Astrocyte (in vitro differentiated cells and primary cell): ENCODE results near the gene DMRTB1. TPM values are rescaled to one million over a fixed set of nuclear protein-coding genes. Genes with fewer than 3 reads are reported as not detected.

Source experiments
- DNase-seq: peaks from one replicate; pipeline ENCODE4 v3.0.0-alpha.2; 2010; ENCODE audit warnings: low read depth
- FAIRE-seq: peaks from 2 replicates; lab custom pipeline; 2011; peaks lifted over from hg19 to GRCh38; lab: Jason Lieb, UNC
- H2AFZ ChIP-seq: 2 replicates; pipeline ENCODE4 v1.6.0; 2012; ENCODE audit warnings: low read depth, low read length, inconsistent platforms
- H3K27ac ChIP-seq: 2 replicates; pipeline ENCODE4 v1.5.1; 2011; ENCODE audit warnings: low read depth, low read length, inconsistent platforms
- H3K27me3 ChIP-seq: 2 replicates; pipeline ENCODE4 v1.6.0; 2011; ENCODE audit warnings: low read length, inconsistent platforms; ENCODE audit not compliant: insufficient read depth
- H3K36me3 ChIP-seq: 2 replicates; pipeline ENCODE4 v1.5.1; 2011; ENCODE audit warnings: low read length, inconsistent platforms; ENCODE audit not compliant: insufficient read depth
- H3K4me1 ChIP-seq: 2 replicates; pipeline ENCODE4 v1.5.1; 2011; ENCODE audit warnings: low read length, inconsistent platforms; ENCODE audit not compliant: insufficient read depth
- H3K4me2 ChIP-seq: 2 replicates; pipeline ENCODE4 v1.6.0; 2012; ENCODE audit warnings: low read length, inconsistent platforms
- H3K4me3 ChIP-seq: 2 replicates; pipeline ENCODE4 v1.5.1; 2011; ENCODE audit warnings: low read depth, mild to moderate bottlenecking, low read length, inconsistent platforms; ENCODE audit not compliant: insufficient read depth
- H3K79me2 ChIP-seq: 2 replicates; pipeline ENCODE4 v1.6.0; 2012; ENCODE audit warnings: mild to moderate bottlenecking, low read length, inconsistent platforms; ENCODE audit not compliant: insufficient read depth
- H3K9ac ChIP-seq: 2 replicates; pipeline ENCODE4 v1.6.0; 2012; ENCODE audit warnings: mild to moderate bottlenecking, low read length, inconsistent platforms
- H3K9me3 ChIP-seq: 2 replicates; pipeline ENCODE4 v1.5.1; 2012; ENCODE audit warnings: low read depth, mild to moderate bottlenecking, low read length, inconsistent platforms; ENCODE audit not compliant: insufficient read depth
- H4K20me1 ChIP-seq: 2 replicates; pipeline ENCODE4 v1.6.0; 2012; ENCODE audit warnings: low read length, inconsistent platforms; ENCODE audit not compliant: insufficient read depth
- H3K27ac Mint-ChIP-seq: one replicate; pipeline ENCODE4 v1.8.0; 2021; ENCODE audit warnings: mild to moderate bottlenecking, mixed read lengths; ENCODE audit not compliant: unreplicated experiment
- H3K27me3 Mint-ChIP-seq: one replicate; pipeline ENCODE4 v1.8.0; 2021; ENCODE audit warnings: low read depth, mixed read lengths; ENCODE audit not compliant: unreplicated experiment
- H3K36me3 Mint-ChIP-seq: one replicate; pipeline ENCODE4 v1.8.0; 2021; ENCODE audit warnings: low read depth, mixed read lengths; ENCODE audit not compliant: unreplicated experiment
- H3K4me1 Mint-ChIP-seq: one replicate; pipeline ENCODE4 v1.8.0; 2021; ENCODE audit warnings: low read depth, mixed read lengths; ENCODE audit not compliant: unreplicated experiment
- H3K4me3 Mint-ChIP-seq: one replicate; pipeline ENCODE4 v1.8.0; 2021; ENCODE audit warnings: mild to moderate bottlenecking, moderate library complexity, mixed read lengths; ENCODE audit not compliant: unreplicated experiment
- H3K9me3 Mint-ChIP-seq: one replicate; pipeline ENCODE4 v1.8.0; 2021; ENCODE audit warnings: mild to moderate bottlenecking, mixed read lengths; ENCODE audit not compliant: unreplicated experiment
- CTCF ChIP-seq: IDR thresholded peaks from 2 replicates; pipeline ENCODE4 v1.5.1; 2011; ENCODE audit warnings: low read depth, mild to moderate bottlenecking, inconsistent platforms, low read length, moderate library complexity; ENCODE audit not compliant: insufficient read depth
- EZH2 ChIP-seq: IDR thresholded peaks from 2 replicates; pipeline ENCODE4 v1.6.1; 2012; ENCODE audit warnings: mild to moderate bottlenecking, low read length, inconsistent platforms; ENCODE audit not compliant: insufficient read depth
- total RNA-seq: library from RNA; stranded (reverse); gene quantifications from 2 replicates; pipeline ENCODE4 v1.2.1, GENCODE V29; 2021

DMRTB1 gene
- total RNA-seq, 1 donor from 2014 or later = not detected

GRCh38 chr1:53501065-53502005 lies 42.1 kb downstream of the DMRTB1 start:
- Histone ChIP-seq H2AFZ (no peak overlapping the region), H3K36me3 (no peaks in the 10 kb centered on the region), H3K27ac (no peak overlapping the region), H3K27me3 (peaks cover 18% of the 10 kb centered on the region), H3K4me2 (no peak overlapping the region), H4K20me1 (peaks cover 4% of the 10 kb centered on the region), H3K79me2 (no peaks in the 10 kb centered on the region), H3K4me3 (no peak overlapping the region), H3K9ac (no peak overlapping the region), H3K9me3 (no peaks in the 10 kb centered on the region), H3K4me1 (peaks cover 6% of the 10 kb centered on the region)
- no peak for DNase-seq
- Mint-ChIP-seq H3K9me3 (no peaks in the 10 kb centered on the region), H3K4me3 (no peak overlapping the region), H3K27ac (no peak overlapping the region), H3K4me1 (no peaks in the 10 kb centered on the region), H3K27me3 (peaks cover 40% of the 10 kb centered on the region), H3K36me3 (no peaks in the 10 kb centered on the region)
- FAIRE-seq = no peak
- TF ChIP-seq EZH2 (no peak), CTCF (no peak)

DNA sequence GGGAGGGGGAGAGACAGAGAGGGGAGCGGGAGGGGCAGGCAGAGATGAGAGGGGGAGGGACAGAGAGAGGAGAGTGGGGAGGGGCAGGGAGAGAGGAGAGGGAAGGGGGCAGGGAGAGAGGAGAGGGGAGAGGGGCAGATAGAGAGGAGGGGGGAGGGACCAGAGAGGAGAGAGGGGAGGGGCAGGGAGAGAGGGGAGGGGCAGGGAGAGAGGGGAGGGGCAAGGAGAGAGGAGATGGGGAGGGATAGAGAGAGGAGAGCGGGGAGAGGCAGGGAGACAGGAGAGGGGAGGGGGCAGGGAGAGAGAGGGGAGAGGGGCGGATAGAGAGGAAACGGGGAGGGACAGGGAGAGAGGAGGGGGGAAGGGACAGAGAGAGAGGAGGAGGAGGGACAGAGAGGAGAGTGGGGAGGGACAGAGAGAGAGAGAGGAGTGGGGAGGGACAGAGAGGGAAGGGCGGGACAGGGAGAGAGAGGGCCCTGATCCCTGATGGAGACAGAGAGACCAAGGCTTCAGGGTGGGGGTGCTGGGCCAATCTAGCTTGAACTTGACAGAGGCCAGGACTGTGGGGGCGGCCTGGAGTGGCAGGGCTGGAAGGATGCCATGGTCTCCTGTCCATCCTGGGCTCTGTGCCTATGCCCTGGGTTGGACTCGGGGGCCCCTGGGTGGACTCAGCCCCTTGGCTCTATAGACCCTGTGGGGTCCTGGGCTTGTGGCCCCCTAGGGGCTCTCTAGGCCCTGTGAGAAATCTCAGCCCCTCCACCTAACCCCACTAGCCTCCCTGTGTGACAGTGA lies 43.6 kb downstream of the DMRTB1 start:
- no peak for TF ChIP-seq CTCF
- Histone ChIP-seq H4K20me1 (peaks cover 5% of the 10 kb centered on the region), H2AFZ (no peak overlapping the region), H3K27ac (no peak overlapping the region), H3K27me3 (peaks cover 18% of the 10 kb centered on the region), H3K9me3 (no peaks in the 10 kb centered on the region), H3K4me1 (peaks cover 6% of the 10 kb centered on the region), H3K9ac (no peak overlapping the region), H3K36me3 (no peaks in the 10 kb centered on the region), H3K79me2 (no peaks in the 10 kb centered on the region), H3K4me2 (no peak overlapping the region), H3K4me3 (no peak overlapping the region)
- Mint-ChIP-seq H3K36me3 (no peaks in the 10 kb centered on the region), H3K27me3 (peaks cover 39% of the 10 kb centered on the region), H3K4me3 (no peak overlapping the region), H3K27ac (no peak overlapping the region), H3K9me3 (no peaks in the 10 kb centered on the region), H3K4me1 (peaks cover 1% of the 10 kb centered on the region)
- DNase-seq (no peak), FAIRE-seq (no peak)
